CD4-positive, alpha-beta T cell treated with Interleukin-4 for 4 hours (primary cell): ENCODE results near the gene SYP.
A peak's percentile ranks its signal among the peaks of the same experiment; 100 is the strongest.
"Not testable (repeated sequence)": the region's sequence is repeated elsewhere in the genome, so short reads cannot be mapped to it uniquely, and the experiment has no call there.

ENCODE experiments used
- DNase-seq: peaks from one replicate; pipeline ENCODE4 v3.0.0-alpha.2; 2020

The SYP gene

DNA sequence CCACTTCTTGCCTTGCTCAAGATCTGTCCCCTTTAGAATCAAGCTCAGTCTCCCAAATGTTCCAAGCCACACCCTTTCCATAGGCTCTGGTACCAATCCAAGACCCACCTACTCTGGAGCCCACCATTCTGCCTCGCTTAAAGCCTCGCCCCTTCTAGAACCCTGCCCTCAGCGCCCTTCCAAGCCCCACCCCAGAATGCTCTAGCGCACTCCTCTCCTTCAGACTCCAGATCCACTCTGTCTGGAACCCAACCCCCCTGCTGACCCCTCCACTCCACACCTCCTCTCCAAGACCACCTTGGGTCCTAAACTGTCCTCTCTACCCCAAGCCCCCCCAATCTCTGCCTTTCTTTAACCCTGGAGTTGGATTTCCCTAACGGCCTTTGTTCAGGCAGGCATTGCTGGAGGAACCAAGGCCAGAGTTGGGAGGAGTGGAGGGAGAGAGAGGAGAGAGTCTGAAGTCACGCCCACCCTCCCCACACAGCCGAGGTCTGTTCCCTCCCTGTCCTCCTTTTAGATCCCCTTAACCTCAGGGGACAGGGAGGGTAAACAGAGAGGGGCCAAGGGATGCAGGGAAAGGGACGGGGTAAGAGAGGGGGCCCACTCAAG lies 11.4 kb downstream of the SYP start:
- no peak for DNase-seq

- DNase-seq, result no peak
Observed at GRCh38 chrX:49187526-49187925, 12.5 kb downstream of the SYP start.

DNA sequence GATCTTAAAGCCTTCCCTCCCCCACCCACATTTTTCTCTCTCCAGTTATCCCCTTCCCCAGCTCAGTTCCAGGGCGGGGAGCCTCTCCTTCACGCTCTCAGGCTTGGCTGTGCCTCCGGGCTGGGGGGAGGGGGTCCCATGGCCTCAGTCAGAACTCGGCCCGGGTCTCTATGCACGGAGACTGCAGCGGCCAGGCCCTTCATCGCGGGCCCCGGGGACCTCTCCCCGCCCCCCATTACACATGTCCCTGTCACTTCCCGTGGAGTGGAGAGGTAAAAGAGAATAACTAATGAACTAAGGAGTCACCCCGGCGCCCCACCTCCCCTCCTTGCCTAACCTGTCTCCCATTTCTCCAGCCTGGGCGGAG lies 13.0 kb downstream of the SYP start:
- DNase-seq, result no peak

- DNase-seq, result peak; percentile 68
Observed at GRCh38 chrX:49186125-49187027, 13.6 kb downstream of the SYP start, which contains the start of gene PRICKLE3. Gene PRICKLE3, minus strand, starts transcription at chrX:49186373. Its CDS starts 76 bp downstream, at chrX:49186297.

- no peak for DNase-seq
Observed at GRCh38 chrX:49184294-49185281, 15.4 kb downstream of the SYP start.

- DNase-seq, result no peak
Observed at GRCh38 chrX:49183701-49184281, 16.2 kb downstream of the SYP start.

GRCh38 chrX:49179358-49179757 lies 20.6 kb downstream of the SYP start:
- DNase-seq, result no peak

GRCh38 chrX:49178537-49178936 lies 21.5 kb downstream of the SYP start:
- no peak for DNase-seq

DNA sequence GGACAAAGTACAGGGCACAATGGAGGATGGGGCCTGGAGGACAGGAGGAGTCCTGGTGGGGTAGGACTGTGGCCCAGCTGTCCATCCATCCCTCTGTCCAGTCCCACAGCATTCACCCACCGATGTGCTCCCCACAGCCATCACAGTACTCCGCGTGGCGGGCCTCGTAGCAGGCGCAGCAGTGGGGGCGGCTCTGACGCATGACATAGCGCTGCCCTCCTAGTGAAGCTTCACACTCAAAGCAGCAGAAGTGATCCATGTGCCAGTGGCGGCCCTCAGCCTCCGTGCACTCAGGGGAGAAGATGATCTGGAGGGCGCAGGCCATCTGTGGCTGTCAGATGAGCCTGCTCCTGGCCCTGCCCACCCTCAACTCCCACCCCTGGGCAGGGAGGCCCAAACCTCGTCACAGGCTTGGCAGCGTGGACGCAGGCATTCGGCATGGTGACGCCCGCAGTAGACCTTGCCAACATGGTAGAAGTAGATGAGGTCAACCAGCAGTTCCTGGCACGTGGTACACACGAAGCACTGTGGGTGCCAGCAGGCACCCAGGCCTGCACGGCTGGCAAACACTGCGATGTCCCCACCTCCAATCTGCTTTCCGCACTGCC lies 22.0 kb downstream of the SYP start:
- DNase-seq, result no peak

DNA sequence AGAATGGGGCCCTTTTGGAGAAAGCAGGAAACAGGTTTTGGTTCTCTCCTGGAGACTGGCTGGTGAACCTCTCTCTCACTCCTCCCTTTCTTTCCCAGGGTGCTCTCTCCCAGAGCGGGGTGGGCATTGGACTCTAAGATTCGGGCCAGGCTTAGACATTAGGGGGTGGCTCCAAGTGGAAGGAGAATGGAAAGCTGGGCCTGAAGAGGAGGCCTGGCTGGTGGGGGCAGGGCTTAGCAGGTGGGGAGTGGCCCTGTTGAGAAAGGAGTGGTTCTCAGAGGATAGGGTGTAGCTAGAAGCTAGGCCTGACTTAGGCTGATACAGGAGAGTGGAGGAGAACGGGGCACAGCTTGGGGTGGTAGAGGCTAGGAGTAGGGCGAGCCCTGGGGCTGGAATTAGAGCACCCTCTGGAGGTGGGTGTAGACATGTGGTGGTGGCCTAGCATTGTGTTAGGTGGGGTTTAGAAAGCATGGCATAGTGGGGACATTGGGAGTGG lies 22.6 kb downstream of the SYP start:
- DNase-seq, result peak; percentile 25

DNA sequence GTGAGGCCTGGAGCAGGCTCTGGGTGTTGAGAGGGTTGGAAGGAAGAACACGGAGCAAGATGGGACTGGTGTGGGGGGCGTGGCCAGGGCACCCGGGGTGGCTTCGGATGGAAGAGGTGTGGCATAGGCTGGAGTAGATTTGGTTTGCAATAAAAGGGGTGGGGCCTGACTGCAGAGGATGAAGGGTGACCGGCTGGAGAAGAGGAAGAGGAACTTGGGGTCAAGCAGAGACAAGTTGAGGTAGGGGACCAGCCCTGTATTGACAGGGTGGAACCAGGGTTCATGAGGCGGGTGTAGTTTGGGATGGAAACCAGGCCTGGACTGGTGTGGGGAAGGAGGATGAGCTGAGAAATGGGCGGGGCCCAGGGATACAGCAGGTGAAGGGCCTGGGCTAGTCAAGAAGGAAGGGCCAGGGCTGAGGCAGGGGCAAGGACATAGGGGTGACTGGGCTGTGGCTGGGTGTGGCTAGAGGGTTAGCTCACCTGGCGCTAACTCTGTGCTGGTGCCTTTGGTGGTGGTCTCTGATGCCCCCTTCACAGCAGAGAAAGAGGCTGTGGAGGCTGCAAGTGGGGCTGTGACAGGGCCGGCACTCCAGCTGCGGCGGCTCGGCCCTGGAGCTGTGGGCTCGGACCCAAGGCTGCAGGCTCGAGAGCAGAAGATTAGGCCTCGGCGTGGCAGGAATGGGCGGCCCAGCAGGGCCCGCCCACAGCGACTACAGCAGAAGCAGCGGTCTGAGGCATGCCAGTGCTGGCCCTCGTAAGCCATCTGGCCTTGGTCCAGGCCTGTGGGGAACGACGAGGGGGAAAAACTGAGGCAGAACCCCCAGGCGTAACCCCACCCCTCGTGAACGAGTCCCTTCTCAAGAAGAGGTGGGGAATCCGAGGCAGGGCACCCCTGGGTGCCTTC lies 23.3 kb downstream of the SYP start:
- no peak for DNase-seq

DNA sequence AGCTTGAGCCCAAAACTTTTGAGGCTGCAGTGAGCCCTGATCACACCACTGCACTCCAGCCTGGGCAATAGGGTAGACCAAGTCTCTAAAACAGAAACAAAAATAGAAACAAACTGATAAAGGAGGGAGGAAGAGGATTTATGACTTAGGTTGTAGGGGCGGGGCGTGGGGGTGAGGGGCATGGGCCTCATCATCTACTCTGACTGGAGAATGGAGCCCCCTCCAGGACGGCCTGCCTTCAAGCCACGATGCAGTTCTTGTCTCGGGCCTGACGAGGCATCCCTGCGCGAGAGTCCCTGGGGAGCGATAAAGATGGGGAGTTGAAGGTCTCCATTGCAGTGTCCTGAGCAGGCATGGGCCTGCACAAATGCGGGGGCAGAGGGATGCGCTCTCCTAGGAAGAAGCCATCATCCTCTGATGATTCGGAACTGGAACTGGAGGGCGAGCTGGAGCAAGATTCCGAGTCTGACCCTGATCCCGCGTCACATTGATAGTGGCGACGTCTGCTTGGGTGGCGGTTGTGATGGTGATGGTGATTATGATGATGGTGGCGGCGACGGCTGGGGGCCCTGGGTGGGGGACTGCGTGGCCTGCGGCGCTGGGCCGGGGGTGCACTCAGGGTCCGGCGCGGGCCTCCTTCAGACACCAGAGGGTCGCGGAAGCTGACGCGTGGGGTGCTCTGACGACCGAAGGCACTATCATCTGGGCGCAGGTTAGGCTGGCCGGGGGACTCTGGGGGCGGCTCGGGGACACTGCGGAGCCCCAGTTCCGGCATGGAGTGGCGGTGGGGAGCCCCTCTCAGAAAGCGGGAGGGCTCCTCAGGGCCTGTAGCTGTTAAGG lies 24.3 kb downstream of the SYP start:
- DNase-seq, result no peak

GRCh38 chrX:49174723-49175122 lies 25.3 kb downstream of the SYP start:
- DNase-seq, result no peak

GRCh38 chrX:49173544-49173943 lies 26.4 kb downstream of the SYP start:
- not testable (repeated sequence) for DNase-seq

- DNase-seq, result peak; percentile 85
Observed at GRCh38 chrX:49172280-49172780, 27.7 kb downstream of the SYP start.

GRCh38 chrX:49171752-49172279 lies 28.2 kb downstream of the SYP start, which contains the start of gene PLP2:
Gene PLP2, plus strand, starts transcription at chrX:49171898. Its CDS starts 103 bp downstream, at chrX:49172001.
- DNase-seq, result peak; percentile 81

DNA sequence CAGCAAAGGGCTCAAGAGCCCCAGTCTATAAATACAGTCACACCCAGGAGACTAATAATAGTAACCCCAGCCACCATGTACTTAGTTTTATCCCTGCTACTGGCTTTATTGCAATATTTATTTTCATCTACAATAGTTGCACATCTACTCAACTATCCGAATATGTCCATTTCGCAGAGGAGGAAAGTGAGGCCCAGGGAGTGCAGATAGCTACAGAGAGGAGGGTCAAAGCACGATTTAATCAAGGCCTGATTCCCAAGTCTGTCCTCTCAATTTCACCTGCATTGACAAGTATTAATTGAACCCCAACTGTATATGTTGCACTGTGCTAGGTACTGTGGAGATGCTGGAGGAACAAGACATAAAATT lies 32.3 kb downstream of the SYP start:
- no peak for DNase-seq

DNA sequence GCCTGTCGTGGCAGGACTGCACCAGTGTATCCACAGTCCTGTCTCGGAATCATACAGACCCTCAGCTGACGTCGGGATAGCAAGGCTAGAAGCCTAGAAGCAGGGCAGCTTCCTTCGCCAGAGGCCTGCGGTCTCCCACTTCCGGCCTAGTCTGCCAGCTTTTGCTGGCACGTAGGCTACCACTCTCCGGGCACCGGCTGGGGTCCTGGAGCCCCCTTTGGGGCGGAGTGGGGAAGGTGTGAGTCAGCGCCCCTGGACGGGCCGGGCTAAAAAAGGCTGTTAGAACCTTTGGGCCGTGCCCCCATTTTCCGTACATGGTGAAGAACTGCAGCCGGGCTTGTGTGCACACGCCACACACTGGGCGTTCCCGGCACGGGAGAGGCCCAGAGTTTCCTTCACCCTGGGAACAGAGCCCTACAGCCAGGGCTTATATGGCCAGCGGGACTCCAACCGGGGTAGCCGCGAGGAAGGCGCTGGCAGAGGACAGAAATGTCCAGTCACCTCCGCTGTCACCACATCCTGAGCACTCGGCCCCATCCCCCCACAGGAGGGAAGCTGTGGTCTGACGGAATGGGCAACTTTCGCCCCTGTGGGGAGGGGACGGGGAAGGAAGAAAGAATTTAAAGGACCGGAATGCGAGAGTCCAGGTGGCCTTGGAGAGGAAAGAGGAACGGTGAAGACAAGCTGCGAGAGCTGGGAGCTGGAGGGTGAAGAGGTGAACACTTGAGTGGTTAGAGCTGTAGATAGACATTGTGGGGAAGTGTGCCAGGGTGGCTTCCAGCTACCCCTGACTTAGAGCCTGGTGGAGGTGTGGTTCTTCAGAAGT lies 32.9 kb downstream of the SYP start:
- DNase-seq, result peak; percentile 77
